Stimulated activated CD4-positive, alpha-beta T cell treated with anti-CD3 and anti-CD28 coated beads, Interleukin-2, amount 100 ng/mL, for 48 hours (primary cell): ENCODE data around the gene KIAA2012.

Experiments
- DNase-seq, 2 donors: peaks; one replicate each; pipeline ENCODE4 v3.0.0-alpha.2; 2020

The KIAA2012 gene

DNA sequence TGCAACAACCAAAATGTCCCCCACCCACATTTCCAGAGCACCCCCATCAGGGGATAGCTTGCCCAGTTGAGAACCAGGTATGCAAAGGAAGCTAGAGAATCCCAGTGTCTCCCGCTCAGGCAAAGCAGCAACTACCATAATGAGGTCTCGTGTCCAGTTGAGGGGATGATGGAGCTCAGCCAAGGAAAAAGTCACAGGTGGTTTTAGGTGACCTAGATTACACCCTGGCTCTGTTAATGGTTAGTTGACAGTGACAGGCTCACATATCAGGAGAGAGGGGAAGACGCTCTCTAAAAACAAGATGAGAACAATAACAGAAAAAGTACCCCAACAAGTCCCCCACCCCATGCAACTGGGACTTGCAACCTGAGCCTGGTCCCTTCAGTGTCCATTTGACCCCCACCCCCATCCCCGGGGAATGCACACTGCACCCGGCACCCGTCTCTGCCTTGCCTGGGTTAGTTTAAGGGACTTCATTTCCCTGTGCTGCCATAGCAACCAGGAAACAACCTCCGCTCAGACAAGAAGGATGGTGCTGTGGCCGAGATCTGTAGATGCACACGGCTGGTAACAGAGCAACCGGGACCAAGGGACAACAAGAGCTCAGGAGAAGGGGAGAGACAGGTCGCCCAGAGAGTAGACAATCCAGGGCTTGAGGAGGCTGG, at the start of gene KIAA2012:
Gene KIAA2012 (plus strand): TSS at position 519 of the 665 bp plus-strand sequence. CDS start 373 bp downstream, outside the sequence.
- DNase-seq = no peak

DNA sequence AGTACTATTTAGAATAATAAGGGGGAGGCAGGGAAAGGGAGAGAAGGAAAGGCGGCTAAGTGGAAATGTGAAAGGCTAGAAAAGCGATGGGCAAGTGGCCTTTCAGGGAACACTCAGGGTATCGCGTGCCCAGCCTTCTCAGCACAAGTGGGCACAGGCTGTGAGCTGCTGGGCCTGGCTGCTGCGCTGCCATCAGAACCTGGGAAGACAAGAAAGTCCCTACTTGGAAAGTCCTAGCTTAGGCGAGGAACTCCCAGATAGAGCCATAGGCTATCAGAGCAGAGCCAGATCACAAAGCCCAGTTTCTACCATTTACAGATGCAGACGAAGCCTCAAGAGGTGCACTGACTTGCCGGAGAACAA, 49.2 kb upstream of the KIAA2012 start:
- no peak for DNase-seq

DNA sequence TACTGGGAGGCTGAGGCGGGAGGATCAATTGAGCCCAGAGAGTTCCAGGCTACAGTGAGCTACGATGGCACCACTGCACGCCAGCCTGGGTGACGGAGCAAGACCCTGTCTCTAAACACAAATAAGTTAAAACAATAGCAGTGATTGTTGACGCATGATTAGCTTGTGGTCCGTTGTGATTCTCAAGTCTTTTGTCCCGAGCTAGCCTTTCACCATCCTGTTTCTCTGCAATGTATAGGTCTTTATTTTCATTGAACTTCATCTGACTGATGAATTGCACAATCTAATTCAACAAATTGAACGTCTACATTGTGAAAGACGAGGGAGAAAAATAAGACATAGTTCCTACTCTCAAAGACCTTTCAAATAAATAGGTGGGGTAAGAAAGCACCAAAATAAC, 48.2 kb upstream of the KIAA2012 start:
- no peak for DNase-seq

GRCh38 chr2:202025816-202026215, 47.2 kb upstream of the KIAA2012 start:
- no peak for DNase-seq

DNA sequence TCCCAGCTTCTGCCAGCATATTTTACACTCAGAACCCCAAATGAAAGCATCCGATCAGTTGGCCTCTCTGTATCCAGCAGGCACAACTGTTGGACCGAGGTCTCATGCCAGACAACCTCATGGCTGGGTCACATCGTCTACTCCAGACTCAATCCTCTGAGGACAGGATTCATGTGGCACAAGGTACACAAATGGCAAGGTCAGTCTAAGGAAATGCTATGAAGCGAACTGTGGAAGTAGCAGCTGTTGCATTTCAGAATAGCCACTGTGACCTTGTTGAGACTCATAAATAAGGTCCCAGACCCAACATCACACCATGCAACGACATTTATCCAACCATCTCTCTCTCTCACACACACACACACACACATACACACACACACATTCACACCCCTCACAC, 46.5 kb upstream of the KIAA2012 start:
- DNase-seq = no peak

GRCh38 chr2:202030691-202031090, 42.4 kb upstream of the KIAA2012 start:
- DNase-seq = no peak

- DNase-seq = no peak
Observed at GRCh38 chr2:202031246-202031951, 41.7 kb upstream of the KIAA2012 start.

DNA sequence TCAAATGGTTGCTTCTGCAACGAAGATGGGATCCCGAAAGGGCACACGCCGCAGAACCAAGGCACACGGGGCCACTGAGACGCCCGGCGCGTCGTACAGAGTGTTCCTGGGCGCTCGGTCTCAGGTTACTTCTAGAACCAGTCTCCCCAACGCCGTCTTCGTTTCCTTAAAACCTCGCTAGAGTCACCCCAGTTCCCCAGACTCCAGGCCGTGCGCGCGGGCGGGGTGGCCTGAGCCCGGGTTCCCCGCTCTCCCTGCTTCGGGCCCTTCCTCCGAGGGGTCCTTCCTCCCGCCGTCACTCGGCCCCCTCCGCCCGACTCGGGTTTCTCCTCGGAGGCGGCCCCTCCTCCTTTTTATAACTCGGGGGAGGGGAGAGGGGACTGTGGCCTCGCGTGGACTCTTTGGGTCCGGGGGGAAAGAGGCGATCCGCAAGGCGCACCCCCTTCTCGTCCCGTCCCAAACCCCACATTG, 40.2 kb upstream of the KIAA2012 start:
- peak in 1 of 2 donors; percentile 11 for DNase-seq

DNA sequence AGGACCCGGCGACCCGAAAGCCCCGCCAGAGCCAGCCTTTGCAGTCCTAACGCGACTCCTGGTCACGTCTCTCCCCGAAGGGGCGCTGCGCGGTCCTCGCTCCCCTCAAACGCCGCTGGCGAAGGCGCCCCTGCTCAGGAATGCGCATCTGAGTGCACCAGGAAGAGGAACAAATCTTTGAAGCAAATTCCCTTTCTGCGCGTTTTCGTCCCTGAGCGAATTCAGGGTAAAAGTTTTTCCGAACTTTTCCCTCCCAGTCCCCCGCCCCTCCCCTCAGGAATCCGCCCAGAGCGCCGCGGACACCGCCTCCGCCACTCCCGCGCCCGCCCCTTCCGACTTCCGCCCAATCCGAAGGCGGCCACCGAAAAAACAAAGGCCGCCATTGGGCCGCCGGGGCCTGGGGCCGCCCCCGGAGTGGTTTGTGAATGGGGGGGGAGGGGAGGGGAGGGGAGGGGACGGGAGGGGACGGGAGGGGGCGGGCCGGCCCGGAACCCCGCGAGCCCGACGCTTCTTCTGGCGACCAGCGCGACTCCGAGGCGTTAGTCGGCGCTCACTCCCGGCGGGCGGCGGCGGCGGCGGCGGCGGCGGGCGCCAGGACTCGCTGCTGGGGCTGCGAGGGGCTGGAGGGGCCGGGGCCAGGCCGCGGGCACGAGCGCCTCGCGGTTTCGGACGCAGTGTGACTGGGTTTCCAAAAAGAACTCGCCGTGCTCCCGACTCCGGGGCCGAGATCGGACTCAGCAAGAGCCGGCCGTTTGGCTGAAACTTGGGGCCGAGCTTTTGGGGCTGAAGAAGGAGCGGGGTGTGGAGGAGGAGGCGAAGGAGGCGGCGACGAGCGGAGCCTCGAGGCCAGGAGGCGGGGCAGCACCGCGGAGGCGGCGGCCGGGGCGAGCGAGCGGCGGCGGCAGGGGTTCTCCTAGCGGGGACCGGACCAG, 39.5 kb upstream of the KIAA2012 start, which contains the start of gene FZD7:
Gene FZD7 (plus strand): TSS at position 539 of the 932 bp plus-strand sequence. CDS start 793 bp downstream, outside the sequence.
- DNase-seq = peak; percentile 76 to 78

DNA sequence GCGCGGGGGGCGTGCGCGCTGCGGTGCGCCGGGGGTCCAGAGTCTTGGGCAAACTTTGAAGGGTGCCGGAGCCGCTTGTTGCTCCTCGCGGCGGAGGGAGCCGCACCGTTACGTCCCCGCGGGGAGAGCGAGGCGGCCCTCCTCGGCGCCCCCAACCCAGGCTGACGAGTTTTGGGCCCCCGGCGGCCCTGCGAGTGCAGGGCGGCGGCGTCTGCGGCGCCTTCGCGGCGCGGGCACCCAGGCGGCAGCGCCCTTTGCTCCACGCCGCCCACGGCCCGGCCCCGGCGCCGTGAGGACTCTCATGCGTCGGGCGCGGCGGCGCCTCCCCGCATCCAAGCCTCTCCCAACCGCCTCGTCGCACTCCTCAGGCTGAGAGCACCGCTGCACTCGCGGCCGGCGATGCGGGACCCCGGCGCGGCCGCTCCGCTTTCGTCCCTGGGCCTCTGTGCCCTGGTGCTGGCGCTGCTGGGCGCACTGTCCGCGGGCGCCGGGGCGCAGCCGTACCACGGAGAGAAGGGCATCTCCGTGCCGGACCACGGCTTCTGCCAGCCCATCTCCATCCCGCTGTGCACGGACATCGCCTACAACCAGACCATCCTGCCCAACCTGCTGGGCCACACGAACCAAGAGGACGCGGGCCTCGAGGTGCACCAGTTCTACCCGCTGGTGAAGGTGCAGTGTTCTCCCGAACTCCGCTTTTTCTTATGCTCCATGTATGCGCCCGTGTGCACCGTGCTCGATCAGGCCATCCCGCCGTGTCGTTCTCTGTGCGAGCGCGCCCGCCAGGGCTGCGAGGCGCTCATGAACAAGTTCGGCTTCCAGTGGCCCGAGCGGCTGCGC, 38.6 kb upstream of the KIAA2012 start:
- DNase-seq = peak in 1 of 2 donors; percentile 22

GRCh38 chr2:202035089-202035940, 37.7 kb upstream of the KIAA2012 start:
- peak in 1 of 2 donors; percentile 15 for DNase-seq

GRCh38 chr2:202035941-202036372, 37.1 kb upstream of the KIAA2012 start:
- no peak for DNase-seq

DNA sequence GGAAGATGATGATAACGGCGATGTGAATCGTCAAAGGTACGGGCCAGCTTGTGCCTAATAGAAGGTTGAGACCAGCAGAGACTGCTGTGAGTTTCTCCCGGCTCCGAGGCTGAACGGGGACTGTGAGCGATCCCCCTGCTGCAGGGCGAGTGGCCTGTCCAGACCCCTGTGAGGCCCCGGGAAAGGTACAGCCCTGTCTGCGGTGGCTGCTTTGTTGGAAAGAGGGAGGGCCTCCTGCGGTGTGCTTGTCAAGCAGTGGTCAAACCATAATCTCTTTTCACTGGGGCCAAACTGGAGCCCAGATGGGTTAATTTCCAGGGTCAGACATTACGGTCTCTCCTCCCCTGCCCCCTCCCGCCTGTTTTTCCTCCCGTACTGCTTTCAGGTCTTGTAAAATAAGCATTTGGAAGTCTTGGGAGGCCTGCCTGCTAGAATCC, 36.4 kb upstream of the KIAA2012 start:
- DNase-seq = no peak

DNA sequence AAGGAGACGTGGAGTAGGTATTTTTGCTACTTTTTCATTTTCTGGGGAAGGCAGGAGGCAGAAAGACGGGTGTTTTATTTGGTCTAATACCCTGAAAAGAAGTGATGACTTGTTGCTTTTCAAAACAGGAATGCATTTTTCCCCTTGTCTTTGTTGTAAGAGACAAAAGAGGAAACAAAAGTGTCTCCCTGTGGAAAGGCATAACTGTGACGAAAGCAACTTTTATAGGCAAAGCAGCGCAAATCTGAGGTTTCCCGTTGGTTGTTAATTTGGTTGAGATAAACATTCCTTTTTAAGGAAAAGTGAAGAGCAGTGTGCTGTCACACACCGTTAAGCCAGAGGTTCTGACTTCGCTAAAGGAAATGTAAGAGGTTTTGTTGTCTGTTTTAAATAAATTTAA, 36.0 kb upstream of the KIAA2012 start:
- DNase-seq = no peak

DNA sequence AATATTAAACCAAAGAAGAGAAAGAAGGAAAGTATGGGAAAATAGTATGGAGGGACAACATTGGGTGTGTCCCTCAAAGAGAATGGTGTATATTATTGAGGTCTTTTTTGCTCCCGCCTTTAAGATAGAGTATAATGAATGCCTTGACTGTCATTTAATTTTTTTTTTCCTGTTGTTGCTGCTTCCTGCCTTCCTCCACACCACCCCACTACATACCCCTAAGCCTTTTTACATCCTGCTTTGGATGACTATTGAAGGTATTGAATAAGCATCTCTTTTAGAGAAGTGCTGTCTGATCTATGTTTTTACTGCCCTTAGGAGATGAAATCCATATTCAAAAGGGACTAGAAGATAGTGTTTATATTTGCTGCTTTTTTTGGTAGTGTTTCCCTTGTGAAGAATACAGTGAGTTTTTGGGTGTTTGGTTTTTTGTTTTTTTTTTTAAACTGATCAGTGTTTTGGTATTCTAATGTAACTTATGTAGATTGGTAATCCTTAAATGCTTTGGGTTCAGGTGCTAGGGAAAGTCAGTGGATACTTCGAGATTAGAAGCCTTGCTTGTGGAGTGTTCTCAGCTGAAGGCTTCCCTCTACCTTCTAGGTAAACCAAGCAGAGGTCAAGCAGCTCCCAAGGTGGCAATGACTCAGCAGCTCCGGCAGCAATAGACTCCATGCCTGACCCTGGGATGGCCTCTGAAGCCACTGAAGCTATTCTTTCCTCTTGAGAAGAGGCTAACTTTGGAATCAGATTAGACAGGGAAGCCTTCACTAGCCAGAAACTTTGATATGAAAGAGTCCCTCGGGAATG, 34.4 kb upstream of the KIAA2012 start:
- DNase-seq = no peak

GRCh38 chr2:202039278-202040078, 33.6 kb upstream of the KIAA2012 start:
- DNase-seq = no peak

DNA sequence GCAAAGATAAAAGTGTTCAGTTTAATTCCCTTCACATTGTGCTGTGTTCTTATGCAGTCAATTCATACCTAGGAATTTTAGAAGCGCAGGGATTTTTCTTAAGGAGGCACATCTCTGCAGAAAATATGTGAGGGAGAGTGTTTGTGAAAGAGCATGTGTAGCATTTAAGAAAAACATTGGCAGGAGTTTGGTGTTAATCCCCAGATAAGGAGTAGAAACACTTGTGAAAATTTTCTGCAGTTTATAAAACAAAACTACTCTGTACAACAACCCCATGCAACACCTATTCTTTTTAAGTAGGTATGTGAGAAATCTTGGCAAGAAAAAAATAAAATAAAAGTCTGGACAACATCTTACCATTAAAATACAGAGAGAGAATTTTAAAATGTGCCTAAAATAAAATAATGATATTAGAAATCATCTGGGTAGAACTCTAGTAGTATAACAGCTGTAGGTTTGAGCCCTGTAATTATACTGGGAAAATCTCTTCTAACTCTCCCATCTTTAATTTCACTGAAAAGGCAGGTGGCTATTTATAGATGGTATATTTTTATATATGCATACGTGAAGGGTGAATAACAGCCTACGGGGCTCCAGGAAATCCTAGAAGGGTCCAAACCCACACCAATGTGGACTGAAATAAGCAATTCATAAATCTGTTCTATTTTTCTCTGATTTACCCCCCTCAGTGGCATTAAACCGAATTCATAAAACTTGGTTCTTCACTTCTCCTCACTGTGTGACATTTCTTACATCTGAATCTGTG, 32.8 kb upstream of the KIAA2012 start:
- DNase-seq = no peak

GRCh38 chr2:202042444-202042843, 30.6 kb upstream of the KIAA2012 start:
- no peak for DNase-seq

GRCh38 chr2:202043475-202043874, 29.6 kb upstream of the KIAA2012 start:
- no peak for DNase-seq
